Hematopoietic multipotent progenitor cell treated with erythropoietin and hydrocortisone succinate and interleukin-3 and kit ligand, for 17 days (in vitro differentiated cells): ENCODE measurements around the gene LIN54.
"Not testable (repeated sequence)": the region's sequence is repeated elsewhere in the genome, so short reads cannot be mapped to it uniquely, and the experiment has no call there.

ENCODE experiments used
- DNase-seq: peaks from one replicate; pipeline ENCODE4 v3.0.0-alpha.2; 2015; ENCODE audit warnings: low spot score

LIN54 gene

DNA sequence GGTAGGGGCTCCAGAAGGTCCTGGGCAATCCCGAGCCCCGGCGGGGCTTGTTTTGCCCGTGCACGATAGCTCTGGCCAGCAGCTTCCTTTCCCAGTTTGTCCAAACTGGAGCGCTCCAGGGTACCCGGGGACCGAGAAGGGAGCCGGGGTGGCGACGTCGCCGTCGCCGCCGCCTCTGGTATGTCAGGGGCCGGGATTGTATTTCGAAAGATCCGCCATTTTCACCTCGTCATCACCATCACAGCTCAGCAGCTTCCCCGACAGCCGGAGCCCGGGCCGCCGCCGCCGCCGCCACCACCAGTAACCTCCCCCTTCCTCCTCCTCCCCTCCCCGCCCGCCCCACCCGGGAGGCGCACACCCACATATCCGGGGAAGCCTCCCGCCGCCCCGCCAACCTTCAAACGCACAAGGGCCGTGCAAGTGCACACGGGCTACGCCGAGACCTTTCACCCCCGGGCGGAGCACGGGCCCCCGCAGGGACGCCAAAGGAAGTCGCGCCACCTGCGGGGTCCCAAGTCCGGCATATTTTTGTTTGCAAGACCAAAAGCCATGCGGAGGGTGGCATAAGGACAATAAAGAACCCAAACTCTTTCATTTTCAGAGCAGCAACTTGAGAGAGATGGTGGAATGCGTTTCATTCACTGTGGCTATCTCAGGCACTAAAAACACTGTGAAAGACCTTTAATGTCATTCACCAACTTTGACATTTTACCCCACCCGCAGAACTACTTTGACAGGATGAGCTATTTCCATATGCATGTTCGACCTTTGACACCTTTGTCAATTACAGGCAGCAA is at the start of gene LIN54:
Gene LIN54, minus strand, starts transcription at position 302 of the 797 bp plus-strand sequence. CDS start 25,979 bp downstream, outside the sequence.
- DNase-seq: peak; percentile 77

DNA sequence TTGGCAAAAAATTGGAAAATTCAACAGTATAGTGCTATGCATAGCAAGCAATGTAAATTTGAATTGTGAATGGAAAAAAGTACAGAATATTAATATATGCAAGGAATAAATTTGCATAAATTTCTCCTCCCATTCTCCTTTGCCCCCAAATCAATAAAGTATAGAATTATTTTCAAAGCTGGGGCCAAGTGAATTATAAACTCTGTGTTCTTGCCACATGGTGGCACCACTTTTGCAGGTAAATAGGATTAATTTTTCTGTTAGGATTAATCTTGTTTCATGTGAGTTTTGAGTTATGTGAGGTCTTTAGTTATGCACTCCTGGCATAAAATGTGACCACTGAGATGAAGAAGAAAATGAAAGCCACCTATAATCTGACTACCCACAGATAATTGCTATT is 44.3 kb upstream of the LIN54 start:
- DNase-seq: no peak

DNA sequence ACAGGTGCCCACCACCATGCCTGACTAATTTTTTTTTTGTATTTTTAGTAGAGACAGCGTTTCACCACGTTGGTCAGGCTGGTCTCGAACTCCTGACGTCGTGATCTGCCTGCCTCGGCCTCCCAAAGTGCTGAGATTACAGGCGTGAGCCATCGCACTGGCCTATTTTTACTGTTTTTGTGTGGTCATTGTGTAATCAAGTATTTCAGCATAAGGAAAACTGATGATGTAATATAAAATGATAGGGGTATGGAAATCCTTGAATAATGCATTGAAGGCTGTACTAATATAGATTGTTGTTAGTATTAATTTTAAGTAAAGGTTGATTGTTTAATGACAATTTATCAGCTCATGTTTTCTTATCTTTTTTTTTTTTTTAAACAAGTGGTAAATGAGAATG is 38.2 kb upstream of the LIN54 start:
- DNase-seq: not testable (repeated sequence)

DNA sequence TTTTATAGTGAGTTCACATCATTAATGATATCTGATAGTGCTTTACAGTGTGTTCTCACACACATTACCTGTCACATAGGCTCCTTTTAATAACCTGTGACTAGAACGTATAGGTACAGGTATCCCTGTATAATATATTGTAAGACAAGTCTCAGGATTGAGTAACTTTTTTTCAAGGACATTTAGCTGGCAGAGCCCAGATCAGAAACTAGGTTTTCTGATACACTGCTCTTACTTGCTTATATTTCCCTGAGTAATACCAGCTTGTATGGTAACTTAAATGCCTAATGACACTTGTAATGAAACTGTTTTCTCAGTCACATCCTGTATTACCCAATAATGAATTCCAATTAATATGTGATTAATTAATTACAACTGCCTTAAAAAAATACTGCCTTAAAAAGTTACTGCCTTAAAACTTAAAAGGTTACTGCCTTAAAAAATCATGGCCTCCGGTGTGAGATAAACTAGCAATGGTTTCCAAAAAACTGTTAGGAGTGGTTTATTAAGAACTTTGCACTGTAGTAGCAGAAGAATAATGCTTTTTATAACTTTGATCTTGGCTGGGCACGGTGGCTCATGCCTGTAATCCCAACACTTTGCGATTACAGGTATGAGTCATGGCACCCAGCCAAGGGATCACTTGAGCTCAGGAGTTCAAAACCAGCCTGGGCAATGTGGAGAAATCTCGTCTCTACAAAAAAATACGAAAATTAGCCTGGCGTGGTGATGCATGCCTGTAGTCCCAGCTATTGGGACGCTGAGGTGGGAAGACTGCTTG is 36.3 kb upstream of the LIN54 start:
- DNase-seq: no peak

DNA sequence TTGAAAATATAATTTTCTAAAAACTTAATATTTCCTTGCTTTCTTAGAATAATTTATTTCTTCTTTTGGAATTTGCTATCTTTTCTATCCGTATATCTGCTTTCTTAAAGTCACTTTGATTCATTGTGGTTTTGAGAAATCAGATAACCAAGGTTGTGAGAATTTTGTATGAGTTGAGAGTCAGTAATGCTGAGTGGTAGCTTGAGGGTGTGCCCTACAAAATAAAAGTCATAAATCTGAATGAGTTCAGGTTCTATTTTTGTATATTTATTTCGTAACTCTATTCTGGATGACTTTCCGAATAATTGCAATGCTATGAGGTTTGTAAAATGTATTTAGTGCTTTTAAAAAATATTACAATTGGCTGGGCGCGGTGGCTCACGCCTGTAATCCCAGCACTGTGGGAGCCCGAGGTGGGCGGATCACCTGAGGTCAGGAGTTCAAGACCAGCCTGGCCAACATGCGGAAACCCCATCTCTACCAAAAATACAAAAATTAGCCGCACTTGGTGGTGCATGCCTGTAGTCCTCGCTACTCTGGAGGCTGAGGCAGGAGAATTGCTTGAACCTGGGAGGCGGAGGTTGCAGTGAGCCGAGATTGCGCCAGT is 33.3 kb upstream of the LIN54 start:
- DNase-seq: no peak

DNA sequence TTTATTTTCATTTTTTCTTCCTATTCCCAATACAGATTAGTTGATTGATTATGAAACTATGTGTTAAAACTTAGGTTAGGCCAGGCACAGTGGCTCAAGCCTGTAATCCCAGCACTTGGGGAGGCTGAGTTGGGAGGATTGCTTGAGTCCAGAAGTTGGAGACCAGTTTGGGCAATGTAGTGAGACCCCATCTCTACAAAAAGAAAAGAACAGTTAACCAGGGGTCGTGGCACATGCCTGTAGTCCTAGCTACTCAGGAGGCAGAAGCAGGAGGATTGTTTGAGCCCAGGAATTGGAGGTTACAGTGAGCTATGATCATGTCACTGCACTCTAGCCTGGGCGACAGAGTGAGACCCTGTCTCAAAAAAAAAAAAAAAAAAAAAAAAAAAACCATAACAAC is 32.5 kb upstream of the LIN54 start:
- DNase-seq: not testable (repeated sequence)

DNA sequence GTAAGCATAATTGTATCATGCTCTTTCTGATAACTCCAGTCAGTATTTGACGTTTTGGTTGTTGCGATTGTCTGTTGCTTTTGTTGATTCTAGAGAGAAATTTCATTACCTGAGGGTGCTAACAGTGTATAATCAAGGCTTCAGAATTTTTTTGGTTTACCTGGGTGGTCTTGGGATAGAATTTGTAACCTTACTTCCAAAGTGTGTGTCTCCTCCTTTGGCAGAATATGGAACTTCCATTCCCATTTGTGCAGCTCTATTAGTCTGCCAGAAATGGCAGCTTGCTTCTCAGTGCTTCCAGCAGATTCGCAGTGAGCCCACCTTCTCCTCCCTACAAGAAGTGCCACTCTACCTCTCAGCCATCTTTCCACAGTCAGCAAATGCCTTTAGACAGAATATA is 29.6 kb upstream of the LIN54 start:
- DNase-seq: no peak

DNA sequence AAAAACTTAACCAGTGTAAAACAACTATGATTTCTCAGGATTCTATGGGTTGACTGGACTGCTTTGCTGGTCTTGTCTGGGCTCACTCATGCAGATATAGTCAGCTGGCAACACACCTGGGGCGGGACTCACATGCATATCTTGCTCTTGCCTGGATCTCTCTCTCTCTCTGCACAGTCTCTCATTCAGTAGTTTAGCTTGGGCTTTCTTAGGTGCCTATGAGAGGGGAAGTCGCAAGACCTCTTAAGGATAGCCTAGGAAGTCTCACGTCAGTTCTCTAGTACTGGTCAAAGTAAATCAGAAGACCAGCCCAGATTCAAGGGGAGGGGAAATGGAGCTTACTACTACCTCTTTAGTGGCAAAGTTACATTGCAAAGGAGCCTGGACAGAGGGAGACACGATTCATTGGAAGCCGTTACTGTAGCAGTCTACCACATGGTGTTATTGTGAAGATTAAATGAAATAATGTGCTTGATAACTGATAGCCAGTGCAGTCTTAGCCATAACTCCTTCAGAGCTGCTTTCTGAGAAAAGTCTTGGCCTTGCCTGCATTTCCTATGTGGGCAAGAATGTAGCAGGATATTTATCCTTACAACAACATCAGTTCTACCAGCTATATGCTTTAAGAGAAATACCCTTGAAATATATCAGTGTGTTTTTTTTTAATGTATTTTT is 26.5 kb upstream of the LIN54 start:
- peak; percentile 42 for DNase-seq

DNA sequence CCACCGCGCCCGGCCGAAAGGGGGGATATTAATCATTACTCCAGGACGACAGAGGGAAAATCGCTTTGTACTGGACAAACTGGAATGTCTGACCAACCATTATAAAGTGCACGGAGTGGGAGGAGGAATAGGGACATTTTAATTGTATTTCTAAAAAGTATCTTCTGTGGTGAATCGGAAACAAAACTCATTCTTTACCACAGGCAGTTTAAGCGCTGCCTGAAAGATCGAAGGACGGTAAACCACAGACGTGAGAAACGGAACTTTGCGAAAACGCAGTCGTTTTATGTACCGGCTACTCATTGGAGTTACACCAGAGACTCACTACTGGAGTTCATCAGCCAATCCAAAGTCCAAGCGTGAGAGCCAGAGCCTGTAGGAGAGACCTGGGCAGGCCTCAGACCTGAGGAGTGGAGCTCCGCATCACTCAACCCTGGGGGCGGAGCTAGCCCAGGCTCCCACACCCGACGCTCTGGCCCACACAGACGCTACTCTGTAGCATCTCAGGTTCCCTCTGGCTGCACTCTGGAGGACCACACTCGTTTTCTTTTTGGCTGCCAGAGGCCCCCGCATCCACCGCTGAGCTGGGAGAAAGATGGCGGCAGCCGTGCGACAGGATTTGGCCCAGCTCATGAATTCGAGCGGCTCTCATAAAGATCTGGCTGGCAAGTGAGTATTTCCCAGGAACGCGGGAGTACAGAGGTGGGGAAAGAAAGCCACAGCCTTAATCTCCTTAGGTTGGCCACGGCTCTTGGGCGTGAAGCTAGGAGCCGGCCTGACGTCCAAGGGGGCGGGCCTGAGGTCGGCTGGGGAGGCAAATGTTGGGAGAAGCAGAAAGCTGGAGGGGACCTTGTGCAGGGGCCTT is 24.2 kb upstream of the LIN54 start, which contains the start of gene COPS4:
Gene COPS4, plus strand, starts transcription at position 554 of the 865 bp plus-strand sequence. Its CDS starts 42 bp downstream, at position 596.
- peak; percentile 99 for DNase-seq

DNA sequence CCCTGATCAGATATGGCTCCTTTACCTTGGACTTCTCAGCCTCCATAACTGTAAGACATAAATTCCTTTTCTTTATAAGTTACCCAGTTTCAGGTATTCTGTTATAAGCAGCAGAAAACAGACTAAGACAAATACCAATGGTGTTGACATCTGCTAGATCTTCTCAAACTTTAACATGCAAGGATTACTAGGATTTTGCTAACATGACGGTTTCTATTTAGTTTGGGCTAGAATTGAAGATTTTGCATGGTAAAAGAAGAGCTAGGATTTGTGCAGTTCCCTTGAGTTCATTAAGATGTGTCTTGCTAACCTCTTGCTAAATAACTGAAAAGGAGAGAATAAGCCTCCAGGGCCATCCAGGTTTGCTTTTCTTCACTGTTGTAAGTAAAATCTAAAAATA is 19.1 kb upstream of the LIN54 start:
- DNase-seq: no peak

DNA sequence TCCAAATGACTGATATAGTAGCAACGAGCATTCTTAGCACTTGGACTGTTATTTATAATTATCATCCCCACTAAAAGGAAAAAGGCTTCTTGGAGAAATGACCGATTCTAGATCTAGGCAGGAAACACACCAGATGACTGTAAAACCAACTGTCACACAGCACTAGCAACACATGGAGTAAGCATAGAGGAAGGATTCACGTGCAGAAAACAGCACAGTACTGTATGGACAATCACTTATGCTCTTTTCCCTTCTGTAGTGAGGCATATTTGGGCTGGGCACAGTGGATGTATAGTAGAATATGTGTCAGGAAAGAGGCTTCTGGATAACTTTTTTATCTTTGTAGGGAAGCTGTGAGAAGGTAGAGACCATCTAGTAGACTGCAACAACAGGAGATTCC is 18.4 kb upstream of the LIN54 start:
- DNase-seq: no peak

DNA sequence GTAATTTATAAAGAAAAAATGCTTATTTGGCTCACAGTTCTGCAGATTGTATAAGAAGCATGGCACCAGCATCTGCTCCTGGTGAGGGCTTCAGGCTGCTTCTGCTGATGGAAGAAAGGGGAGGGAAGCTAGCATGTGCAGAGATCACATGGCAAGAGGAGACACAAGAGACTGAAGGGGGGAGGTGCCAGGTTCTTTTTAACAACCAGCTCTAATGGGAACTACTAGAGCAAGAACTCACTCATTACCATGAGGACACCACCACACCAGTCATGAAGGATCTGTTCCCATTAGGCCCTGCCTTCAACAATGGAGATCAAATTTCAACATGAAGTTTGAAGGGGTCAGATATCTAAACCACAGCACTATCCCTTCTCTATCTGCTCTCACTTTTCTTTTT is 14.9 kb upstream of the LIN54 start:
- DNase-seq: no peak

DNA sequence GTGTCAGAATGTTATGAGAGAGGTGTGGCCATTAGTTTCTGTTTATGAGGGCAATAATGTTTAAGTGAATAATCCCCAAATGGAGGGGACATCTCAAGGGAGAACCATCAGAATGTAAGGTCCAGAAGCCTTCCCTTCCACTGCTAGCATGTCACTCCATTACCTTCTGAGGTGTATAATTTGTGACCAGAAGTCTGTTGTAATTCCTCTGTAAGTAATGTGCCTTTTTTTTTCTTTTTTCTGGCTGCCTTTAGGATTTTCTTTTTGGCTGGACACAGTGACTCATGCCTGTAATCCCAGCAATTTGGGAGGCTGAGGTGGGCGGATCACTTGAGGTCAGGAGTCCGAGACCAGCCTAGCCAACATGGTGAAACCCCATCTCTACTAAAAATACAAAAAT is 13.6 kb upstream of the LIN54 start:
- DNase-seq: no peak

DNA sequence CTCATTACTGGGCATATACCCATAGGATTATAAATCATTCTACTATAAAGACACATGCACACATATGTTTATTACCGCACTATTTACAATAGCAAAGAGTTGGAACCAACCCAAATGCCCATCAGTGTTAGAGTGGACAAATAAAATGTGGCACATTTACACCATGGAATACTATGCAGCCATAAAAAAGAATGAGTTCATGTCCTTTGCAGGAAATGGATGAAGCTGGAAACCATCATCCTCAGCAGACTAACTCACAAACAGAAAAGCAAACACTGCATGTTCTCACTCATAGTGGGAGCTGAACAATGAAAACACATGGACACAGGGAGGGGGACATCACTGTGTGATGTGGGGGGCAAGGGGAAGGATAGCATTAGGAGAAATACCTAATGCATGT is 13.0 kb upstream of the LIN54 start:
- DNase-seq: not testable (repeated sequence)

DNA sequence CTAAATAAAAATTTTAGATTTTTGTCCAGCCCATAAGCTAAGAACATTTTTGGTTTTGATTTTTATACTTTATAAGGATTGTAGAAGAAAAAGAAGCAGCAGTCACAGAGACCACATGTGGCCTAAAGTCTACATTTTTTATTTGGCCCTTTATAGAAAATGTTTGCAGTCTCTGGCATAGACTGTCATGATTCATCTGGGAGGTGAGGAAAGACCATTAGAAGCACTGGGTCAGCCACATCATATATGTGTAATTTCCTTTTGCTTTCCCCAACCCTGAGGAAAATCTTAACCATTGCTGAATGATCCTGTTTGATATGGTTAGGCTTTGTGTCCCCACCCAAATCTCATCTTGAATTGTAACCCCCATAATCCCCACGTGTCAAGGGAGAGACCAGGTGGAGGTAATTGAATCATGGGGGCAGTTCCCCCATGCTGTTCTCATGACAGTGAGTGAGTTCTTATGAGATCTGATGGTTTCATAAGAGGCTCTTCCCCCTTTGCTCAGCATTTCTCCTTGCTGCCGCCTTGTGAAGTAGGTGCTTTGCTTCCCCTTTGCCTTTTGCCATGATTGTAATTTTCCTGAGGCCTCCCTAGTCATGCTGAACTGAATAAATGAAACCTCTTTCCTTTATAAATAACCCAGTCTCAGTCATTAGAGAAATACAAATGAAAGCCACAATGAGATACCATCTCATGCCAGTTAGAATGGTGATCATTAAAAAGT is 12.3 kb upstream of the LIN54 start:
- no peak for DNase-seq

DNA sequence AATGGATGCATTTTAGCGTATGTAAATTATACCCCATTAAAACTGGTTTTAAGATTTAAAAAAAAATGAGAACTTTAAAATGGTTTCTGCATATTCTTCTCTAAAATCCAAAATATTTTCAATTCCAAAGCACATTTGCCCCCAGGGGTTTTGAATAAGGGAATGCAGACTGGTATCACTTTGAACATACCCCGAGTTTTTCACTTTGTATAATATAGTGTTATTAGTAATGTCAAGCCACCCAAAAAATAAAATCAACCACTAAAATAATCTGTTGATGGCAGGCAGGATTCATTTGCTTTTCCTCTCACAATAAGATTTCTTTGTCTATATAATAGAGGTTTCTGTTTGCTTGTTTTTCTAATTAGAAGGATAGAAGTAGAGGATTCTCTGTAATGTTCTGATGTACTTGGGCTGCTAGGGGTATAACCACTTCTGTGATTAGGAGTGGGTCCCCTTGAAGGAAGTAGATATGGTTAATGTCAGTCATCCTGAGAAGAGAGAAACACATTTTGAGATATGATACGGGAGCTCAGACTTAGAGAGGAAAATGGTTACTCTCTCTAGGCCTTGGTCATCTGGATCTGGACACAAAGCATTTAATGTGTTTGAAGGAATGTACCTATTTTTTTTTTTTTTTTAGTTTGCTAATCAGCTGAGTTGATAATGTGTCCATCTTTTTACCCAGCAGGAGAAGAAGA is 9.3 kb upstream of the LIN54 start:
- no peak for DNase-seq

DNA sequence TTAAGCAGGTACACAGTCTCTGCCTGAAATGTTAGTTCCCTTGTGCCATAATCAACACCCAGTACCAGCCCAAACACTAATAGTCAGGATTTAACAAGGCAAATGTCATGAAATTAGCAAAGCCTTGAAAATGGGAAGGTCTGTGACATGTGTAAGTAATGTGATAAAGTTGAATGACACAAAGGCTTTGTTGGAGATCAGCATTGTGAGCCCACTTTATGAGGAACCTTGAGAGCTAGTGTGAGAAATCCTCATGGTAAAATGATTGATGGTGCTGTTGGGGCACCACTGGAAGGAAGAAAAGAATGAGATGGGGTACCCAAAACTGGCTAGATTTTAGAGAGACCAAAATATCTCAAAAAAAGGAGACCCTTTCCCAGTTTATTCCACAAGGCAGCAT is 3.3 kb upstream of the LIN54 start:
- DNase-seq: no peak

DNA sequence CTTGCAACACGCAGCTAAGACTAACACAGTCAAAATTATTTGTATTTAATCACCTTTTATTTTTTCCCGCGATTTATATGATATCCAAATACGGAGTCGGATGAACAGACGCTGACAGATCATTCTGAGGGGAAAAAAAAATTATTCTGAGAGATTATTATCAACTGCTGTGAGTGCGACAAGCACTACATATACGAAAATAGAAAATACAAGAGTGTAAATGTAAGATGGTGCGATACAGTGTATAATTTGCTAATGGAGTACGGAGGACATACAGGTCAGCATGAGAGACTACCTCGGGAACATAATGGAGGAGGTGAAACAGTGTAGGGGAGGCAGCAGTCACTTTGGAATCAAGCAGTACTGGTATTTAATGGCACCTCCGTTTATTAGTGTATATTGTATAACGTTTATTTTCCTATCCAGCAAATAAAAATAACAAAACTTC is 2.8 kb upstream of the LIN54 start:
- no peak for DNase-seq

DNA sequence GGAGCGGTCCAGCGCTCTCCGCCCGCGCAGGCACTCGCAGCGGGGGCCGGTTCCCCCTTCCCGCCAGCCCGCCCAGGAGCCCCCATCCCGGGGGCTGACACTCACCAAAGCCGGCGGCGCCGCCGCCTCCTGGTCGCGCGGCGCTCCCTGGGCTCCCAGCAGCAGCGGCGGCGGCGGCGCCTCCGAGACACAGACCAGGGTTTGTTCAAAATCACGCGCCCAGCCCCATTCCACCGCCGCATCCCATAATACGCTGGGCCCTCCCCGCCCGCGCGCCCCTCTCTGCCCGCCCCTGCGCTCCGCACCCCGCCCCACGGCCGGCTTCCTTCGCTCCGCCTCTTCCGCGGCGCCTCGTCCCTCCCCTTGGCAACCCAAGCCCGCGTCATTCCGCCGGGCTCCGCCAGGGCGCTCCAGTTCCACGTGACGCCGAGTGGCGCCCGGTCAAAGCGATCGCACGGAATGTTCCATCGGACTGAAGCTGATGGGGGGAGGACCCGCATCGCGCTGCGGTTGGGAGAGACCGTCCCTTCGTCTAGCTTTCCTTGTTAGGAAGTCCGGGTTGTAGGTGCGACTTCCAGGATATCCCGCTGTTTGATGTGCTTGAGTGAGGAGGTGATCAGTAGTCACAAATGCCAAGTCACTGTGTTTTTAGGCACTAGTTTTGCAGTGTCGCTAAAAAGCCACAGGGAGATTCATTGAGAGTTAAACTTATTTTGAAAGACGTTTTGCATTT is 2.2 kb upstream of the LIN54 start:
- peak; percentile 98 for DNase-seq
